Measurements from ENCODE around the gene GRAMD2B.
"Not testable (repeated sequence)": the region's sequence is repeated elsewhere in the genome, so short reads cannot be mapped to it uniquely, and the experiment has no call there.

Gene GRAMD2B

GRCh38 chr5:126413856-126414255 lies 9.4 kb upstream of the GRAMD2B start:
- no peak for DNase-seq

GRCh38 chr5:126414874-126415502 lies 8.2 kb upstream of the GRAMD2B start:
- no peak for DNase-seq

GRCh38 chr5:126415789-126416188 lies 7.4 kb upstream of the GRAMD2B start:
- DNase-seq, result no peak

- DNase-seq, result no peak
Observed at GRCh38 chr5:126416266-126416925, 6.8 kb upstream of the GRAMD2B start.

- no peak for DNase-seq
Observed at GRCh38 chr5:126417178-126417577, 6.0 kb upstream of the GRAMD2B start.

- DNase-seq, result no peak
Observed at GRCh38 chr5:126419102-126419501, 4.1 kb upstream of the GRAMD2B start.

GRCh38 chr5:126428421-126428820 lies 5.2 kb downstream of the GRAMD2B start:
- no peak for DNase-seq

- DNase-seq, result no peak
Observed at GRCh38 chr5:126430631-126431030, 7.4 kb downstream of the GRAMD2B start.

- DNase-seq, result no peak
Observed at GRCh38 chr5:126433701-126434100, 10.5 kb downstream of the GRAMD2B start.

GRCh38 chr5:126435261-126435660 lies 12.1 kb downstream of the GRAMD2B start:
- DNase-seq, result no peak

GRCh38 chr5:126435714-126436113 lies 12.5 kb downstream of the GRAMD2B start:
- no peak for DNase-seq

GRCh38 chr5:126437721-126438120 lies 14.5 kb downstream of the GRAMD2B start:
- DNase-seq, result no peak

- DNase-seq, result no peak
Observed at GRCh38 chr5:126438267-126438666, 15.1 kb downstream of the GRAMD2B start.

- no peak for DNase-seq
Observed at GRCh38 chr5:126438868-126439267, 15.7 kb downstream of the GRAMD2B start.

GRCh38 chr5:126439724-126440123 lies 16.5 kb downstream of the GRAMD2B start:
- not testable (repeated sequence) for DNase-seq

GRCh38 chr5:126441230-126441629 lies 18.0 kb downstream of the GRAMD2B start:
- no peak for DNase-seq

GRCh38 chr5:126443374-126443851 lies 20.2 kb downstream of the GRAMD2B start:
- DNase-seq, result no peak

- DNase-seq, result no peak
Observed at GRCh38 chr5:126444137-126444536, 20.9 kb downstream of the GRAMD2B start.

- no peak for DNase-seq
Observed at GRCh38 chr5:126445502-126446174, 22.4 kb downstream of the GRAMD2B start.

GRCh38 chr5:126446498-126447224 lies 23.5 kb downstream of the GRAMD2B start:
- no peak for DNase-seq

- DNase-seq, result no peak
Observed at GRCh38 chr5:126448720-126449119, 25.5 kb downstream of the GRAMD2B start.

- DNase-seq, result no peak
Observed at GRCh38 chr5:126449751-126450271, 26.6 kb downstream of the GRAMD2B start.

GRCh38 chr5:126450346-126450745 lies 27.1 kb downstream of the GRAMD2B start:
- DNase-seq, result no peak
